HepG2 (cell line): ENCODE data around the gene NUDT6. TPM values are rescaled to one million over a fixed set of nuclear protein-coding genes. Genes with fewer than 3 reads are reported as not detected.

Source experiments
- AGO1 ChIP-seq: fragments of 200-400 bp; formaldehyde crosslinking; IDR thresholded peaks from 2 replicates; pipeline ENCODE4 v1.6.1; 2017; ENCODE audit warnings: mild to moderate bottlenecking, low read depth, low read length, moderate library complexity; ENCODE audit not compliant: poor library complexity, severe bottlenecking
- CEBPB ChIP-seq: IDR thresholded peaks from 2 replicates; pipeline ENCODE4 v1.6.1; 2011; ENCODE audit warnings: low read depth, low read length, improper control_type of control experiment, borderline replicate concordance
- ERF ChIP-seq: IDR thresholded peaks from 2 replicates; pipeline ENCODE4 v1.6.1; 2018; ENCODE audit warnings: missing biosample characterization, missing genetic modification reagents
- FOXA3 ChIP-seq: IDR thresholded peaks from 2 replicates; pipeline ENCODE4 v1.6.1; 2016; ENCODE audit warnings: missing genetic modification reagents, missing compliant biosample characterization
- IKZF4 ChIP-seq: sonication (generic); formaldehyde crosslinking; IDR thresholded peaks from 2 replicates; pipeline ENCODE4 v1.5.1; 2020; ENCODE audit warnings: borderline replicate concordance, mild to moderate bottlenecking, low read depth, missing genetic modification reagents; ENCODE audit errors: not compliant biosample characterization
- IRF2 ChIP-seq: IDR thresholded peaks from 2 replicates; pipeline ENCODE4 v1.6.1; 2018; ENCODE audit warnings: missing genetic modification reagents, missing compliant biosample characterization
- MEIS2 ChIP-seq: sonication (generic); formaldehyde crosslinking; IDR thresholded peaks from 2 replicates; pipeline ENCODE4 v1.9.0; 2021; ENCODE audit warnings: mild to moderate bottlenecking, missing genetic modification reagents
- MIXL1 ChIP-seq: IDR thresholded peaks from 2 replicates; pipeline ENCODE4 v1.6.1; 2016
- NFE2L1 ChIP-seq: sonication (generic); formaldehyde crosslinking; IDR thresholded peaks from 2 replicates; pipeline ENCODE4 v1.4.0; 2020; ENCODE audit warnings: missing genetic modification reagents, mild to moderate bottlenecking, borderline replicate concordance
- RARA ChIP-seq: IDR thresholded peaks from 2 replicates; pipeline ENCODE4 v1.6.1; 2016; ENCODE audit warnings: missing genetic modification reagents, missing compliant biosample characterization
- RARG ChIP-seq: sonication (generic); formaldehyde crosslinking; IDR thresholded peaks from 2 replicates; pipeline ENCODE4 v1.4.0; 2020; ENCODE audit warnings: low read depth, mild to moderate bottlenecking, missing genetic modification reagents
- RXRB ChIP-seq: IDR thresholded peaks from 2 replicates; pipeline ENCODE4 v1.6.1; 2016; ENCODE audit warnings: borderline replicate concordance, missing genetic modification reagents, missing compliant biosample characterization
- SAP130 ChIP-seq: IDR thresholded peaks from 2 replicates; pipeline ENCODE4 v1.6.1; 2016; ENCODE audit warnings: low read depth
- SSRP1 ChIP-seq: IDR thresholded peaks from 2 replicates; pipeline ENCODE4 v1.6.1; 2016; ENCODE audit warnings: control low read depth
- TCF7L2 ChIP-seq: IDR thresholded peaks from 2 replicates; pipeline ENCODE4 v1.6.1; 2011; ENCODE audit warnings: mild to moderate bottlenecking, low read depth, low read length, moderate library complexity
- THYN1 ChIP-seq: sonication (generic); formaldehyde crosslinking; IDR thresholded peaks from 2 replicates; pipeline ENCODE4 v1.8.1; 2023; ENCODE audit warnings: low read depth, mild to moderate bottlenecking, moderate library complexity, missing genetic modification reagents, borderline replicate concordance
- TSC22D2 ChIP-seq: sonication (generic); formaldehyde crosslinking; IDR thresholded peaks from 2 replicates; pipeline ENCODE4 v1.5.1; 2020; ENCODE audit warnings: missing genetic modification reagents, mild to moderate bottlenecking, borderline replicate concordance
- ZKSCAN1 ChIP-seq: fragments of 150-350 bp; IDR thresholded peaks from 2 replicates; pipeline ENCODE4 v1.6.1; 2014; ENCODE audit warnings: low read length
- ZNF24 ChIP-seq: fragments of 450-650 bp; IDR thresholded peaks from 2 replicates; pipeline ENCODE4 v1.6.1; 2017; ENCODE audit warnings: antibody characterized with exemption, mild to moderate bottlenecking
- ZNF335 ChIP-seq: sonication (generic); formaldehyde crosslinking; IDR thresholded peaks from 2 replicates; pipeline ENCODE4 v1.4.0; 2020; ENCODE audit warnings: missing genetic modification reagents
- ZNF382 ChIP-seq: sonication (generic); formaldehyde crosslinking; IDR thresholded peaks from 2 replicates; pipeline ENCODE4 v1.5.0; 2020; ENCODE audit warnings: missing genetic modification reagents, mild to moderate bottlenecking, borderline replicate concordance
- ZNF562 ChIP-seq: sonication (generic); formaldehyde crosslinking; IDR thresholded peaks from 2 replicates; pipeline ENCODE4 v1.8.0; 2022; ENCODE audit warnings: missing genetic modification reagents, borderline replicate concordance
- ZSCAN25 ChIP-seq: sonication (generic); formaldehyde crosslinking; IDR thresholded peaks from 2 replicates; pipeline ENCODE4 v1.8.0; 2022; ENCODE audit warnings: mild to moderate bottlenecking, missing genetic modification reagents
- polyA plus RNA-seq, 8 experiments: library from polyadenylated mRNA; depleted of rRNA in 3 of 8; stranded (reverse) in 7 of 8; unstranded in 1 of 8; fragments of >200 nt; fragmentation: Illumina TruSeq in 4 of 8; extraction: Trizol in 4 of 8; gene quantifications; 2 replicates each; pipeline versions ENCODE4 v1.2.1 to v1.2.3, GENCODE V29; 2011 to 2016; ENCODE audit warnings: low read depth in 4 of 8, missing spikeins in 1 of 8, mixed read lengths in 1 of 8; ENCODE audit not compliant: insufficient read depth in 1 of 8
- total RNA-seq, 5 experiments: library from RNA; depleted of rRNA; stranded (reverse); fragments of >200 nt; fragmentation: Illumina TruSeq; extraction: Trizol; gene quantifications; 2 replicates each; pipeline ENCODE4 v1.2.3, GENCODE V29; 2016; ENCODE audit warnings: low read depth in 1 of 5
- TF ChIP-seq, protein P1 (sequence below): sonication (generic); formaldehyde crosslinking; IDR thresholded peaks from 2 replicates; pipeline ENCODE4 v1.4.0; 2020; ENCODE audit warnings: mild to moderate bottlenecking, missing genetic modification reagents
- TF ChIP-seq, protein P2 (sequence below): IDR thresholded peaks from 2 replicates; pipeline ENCODE4 v1.6.1; 2016; ENCODE audit warnings: low read depth, control low read depth
- TF ChIP-seq, protein P3 (sequence below): sonication (generic); formaldehyde crosslinking; conservative IDR thresholded peaks from 2 replicates; pipeline ENCODE4 v1.4.0; 2020; ENCODE audit warnings: missing genetic modification reagents

NUDT6 gene
- total and polyA plus RNA-seq, 2 of the 13 experiments (the other 11 are each of a cell fraction or from before 2014, with no cell fraction given) = 4.8 to 8.3 TPM

DNA sequence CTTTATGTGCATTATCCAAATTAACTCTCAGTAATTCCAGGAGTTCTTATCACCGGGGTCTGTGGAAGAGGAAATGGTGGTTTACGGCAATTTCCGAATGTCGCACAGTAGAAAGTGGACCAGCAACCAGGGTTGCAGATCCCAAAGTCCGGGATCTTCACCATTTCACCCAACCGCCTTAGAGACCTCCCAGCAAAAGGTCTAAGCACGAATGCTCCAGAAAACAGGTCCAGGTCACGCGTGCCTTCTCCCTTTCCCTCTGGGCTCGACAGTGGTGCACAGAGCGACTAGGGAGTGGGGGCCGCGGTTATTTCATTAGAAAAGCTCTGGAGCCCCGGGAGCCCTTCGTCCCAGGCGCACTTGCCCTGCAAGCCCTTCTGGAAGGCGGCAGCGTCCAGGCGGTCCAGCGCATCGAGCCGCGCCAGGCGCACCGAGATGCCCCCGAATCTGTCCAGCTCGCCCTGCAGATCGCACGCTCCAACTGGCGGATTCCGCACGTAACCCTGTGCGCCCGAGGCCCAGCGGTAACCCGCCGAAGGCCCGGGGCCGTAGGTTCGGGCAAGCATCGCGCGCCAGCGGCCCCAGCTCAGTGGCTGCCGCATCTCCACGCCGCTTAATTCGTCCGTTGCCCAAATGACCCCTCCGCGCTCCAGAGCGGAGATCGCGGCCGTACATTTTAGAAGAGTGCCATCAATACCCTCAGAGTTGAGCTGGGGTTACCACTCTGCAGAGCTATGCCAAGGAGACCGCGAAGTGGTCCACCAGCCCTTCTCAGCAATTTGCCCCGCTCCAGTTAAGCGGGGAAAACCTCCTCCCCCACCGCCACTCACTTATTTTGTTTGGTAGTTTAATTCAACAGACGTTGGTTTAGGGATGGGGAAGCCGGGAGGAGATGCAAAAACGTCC is at the start of gene NUDT6 (continued):
- TF ChIP-seq ZSCAN25 (CRISPR knock-in tag) = peak; percentile 63; the same call in 1 of the 2 replicates
- no peak for TF ChIP-seq SSRP1 (CRISPR knock-in tag)
- TF ChIP-seq ZNF562 (CRISPR knock-in tag) = no peak
- TF ChIP-seq TCF7L2 = no peak
- TF ChIP-seq ZNF382 = no peak
- no peak; the same call in 1 of the 2 replicates for TF ChIP-seq IRF2 (CRISPR knock-in tag)
- no peak for TF ChIP-seq RXRB (CRISPR knock-in tag)
- TF ChIP-seq, protein P1, sequence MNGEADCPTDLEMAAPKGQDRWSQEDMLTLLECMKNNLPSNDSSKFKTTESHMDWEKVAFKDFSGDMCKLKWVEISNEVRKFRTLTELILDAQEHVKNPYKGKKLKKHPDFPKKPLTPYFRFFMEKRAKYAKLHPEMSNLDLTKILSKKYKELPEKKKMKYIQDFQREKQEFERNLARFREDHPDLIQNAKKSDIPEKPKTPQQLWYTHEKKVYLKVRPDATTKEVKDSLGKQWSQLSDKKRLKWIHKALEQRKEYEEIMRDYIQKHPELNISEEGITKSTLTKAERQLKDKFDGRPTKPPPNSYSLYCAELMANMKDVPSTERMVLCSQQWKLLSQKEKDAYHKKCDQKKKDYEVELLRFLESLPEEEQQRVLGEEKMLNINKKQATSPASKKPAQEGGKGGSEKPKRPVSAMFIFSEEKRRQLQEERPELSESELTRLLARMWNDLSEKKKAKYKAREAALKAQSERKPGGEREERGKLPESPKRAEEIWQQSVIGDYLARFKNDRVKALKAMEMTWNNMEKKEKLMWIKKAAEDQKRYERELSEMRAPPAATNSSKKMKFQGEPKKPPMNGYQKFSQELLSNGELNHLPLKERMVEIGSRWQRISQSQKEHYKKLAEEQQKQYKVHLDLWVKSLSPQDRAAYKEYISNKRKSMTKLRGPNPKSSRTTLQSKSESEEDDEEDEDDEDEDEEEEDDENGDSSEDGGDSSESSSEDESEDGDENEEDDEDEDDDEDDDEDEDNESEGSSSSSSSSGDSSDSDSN (CRISPR knock-in tag) = peak; percentile 98
- no peak for TF ChIP-seq NFE2L1 (CRISPR knock-in tag)
- TF ChIP-seq, protein P2, sequence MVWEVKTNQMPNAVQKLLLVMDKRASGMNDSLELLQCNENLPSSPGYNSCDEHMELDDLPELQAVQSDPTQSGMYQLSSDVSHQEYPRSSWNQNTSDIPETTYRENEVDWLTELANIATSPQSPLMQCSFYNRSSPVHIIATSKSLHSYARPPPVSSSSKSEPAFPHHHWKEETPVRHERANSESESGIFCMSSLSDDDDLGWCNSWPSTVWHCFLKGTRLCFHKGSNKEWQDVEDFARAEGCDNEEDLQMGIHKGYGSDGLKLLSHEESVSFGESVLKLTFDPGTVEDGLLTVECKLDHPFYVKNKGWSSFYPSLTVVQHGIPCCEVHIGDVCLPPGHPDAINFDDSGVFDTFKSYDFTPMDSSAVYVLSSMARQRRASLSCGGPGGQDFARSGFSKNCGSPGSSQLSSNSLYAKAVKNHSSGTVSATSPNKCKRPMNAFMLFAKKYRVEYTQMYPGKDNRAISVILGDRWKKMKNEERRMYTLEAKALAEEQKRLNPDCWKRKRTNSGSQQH (CRISPR knock-in tag) = no peak
- no peak for TF ChIP-seq IKZF4 (CRISPR knock-in tag)
- TF ChIP-seq ZNF24 = no peak
- no peak for TF ChIP-seq FOXA3 (CRISPR knock-in tag)
- TF ChIP-seq ZKSCAN1 = no peak
- TF ChIP-seq CEBPB = no peak
- no peak for TF ChIP-seq ERF (CRISPR knock-in tag)
- TF ChIP-seq THYN1 (CRISPR knock-in tag) = no peak
- peak; percentile 17 for TF ChIP-seq SAP130 (CRISPR knock-in tag)
- no peak for TF ChIP-seq TSC22D2 (CRISPR knock-in tag)
- no peak for TF ChIP-seq RARA
- 0 out of 2 replicates have a peak, but pooled peaks have one; percentile 3 for TF ChIP-seq RARG (CRISPR knock-in tag)
- TF ChIP-seq AGO1 = no peak
- no peak for TF ChIP-seq ZNF335 (CRISPR knock-in tag)
- TF ChIP-seq, protein P3, sequence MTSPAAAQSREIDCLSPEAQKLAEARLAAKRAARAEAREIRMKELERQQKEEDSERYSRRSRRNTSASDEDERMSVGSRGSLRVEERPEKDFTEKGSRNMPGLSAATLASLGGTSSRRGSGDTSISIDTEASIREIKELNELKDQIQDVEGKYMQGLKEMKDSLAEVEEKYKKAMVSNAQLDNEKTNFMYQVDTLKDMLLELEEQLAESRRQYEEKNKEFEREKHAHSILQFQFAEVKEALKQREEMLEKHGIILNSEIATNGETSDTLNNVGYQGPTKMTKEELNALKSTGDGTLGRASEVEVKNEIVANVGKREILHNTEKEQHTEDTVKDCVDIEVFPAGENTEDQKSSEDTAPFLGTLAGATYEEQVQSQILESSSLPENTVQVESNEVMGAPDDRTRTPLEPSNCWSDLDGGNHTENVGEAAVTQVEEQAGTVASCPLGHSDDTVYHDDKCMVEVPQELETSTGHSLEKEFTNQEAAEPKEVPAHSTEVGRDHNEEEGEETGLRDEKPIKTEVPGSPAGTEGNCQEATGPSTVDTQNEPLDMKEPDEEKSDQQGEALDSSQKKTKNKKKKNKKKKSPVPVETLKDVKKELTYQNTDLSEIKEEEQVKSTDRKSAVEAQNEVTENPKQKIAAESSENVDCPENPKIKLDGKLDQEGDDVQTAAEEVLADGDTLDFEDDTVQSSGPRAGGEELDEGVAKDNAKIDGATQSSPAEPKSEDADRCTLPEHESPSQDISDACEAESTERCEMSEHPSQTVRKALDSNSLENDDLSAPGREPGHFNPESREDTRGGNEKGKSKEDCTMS = no peak; the same call in 1 of the 2 replicates
- no peak for TF ChIP-seq MIXL1 (CRISPR knock-in tag)
- no peak for TF ChIP-seq MEIS2 (CRISPR knock-in tag)
